GM03348 (cell line): ENCODE results near the gene NRCAM.

Experiments
- DNase-seq: peaks from one replicate; pipeline ENCODE4 v3.0.0; 2012; ENCODE audit warnings: low spot score

The NRCAM gene

DNA sequence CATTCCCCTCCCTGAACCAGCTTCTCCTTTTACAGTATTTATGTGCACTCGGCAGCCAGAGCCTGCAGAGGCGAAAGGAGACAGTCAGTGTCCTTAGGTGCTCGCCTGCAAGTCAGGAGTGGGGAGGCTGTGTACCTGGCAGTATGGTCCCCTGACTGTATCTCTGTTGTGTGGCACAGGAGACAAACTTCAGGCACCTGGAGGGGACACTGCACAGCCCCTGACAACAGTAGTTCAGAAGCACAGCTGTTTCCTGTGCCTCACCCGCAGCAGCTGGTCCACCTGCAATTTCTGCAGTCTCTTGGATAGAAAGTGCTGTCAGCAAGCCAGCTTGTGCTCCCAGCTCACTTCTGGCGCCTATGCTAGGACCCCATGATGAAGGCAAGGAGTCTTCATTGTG, 252.7 kb downstream of the NRCAM start:
- DNase-seq: no peak

- no peak for DNase-seq
Measured at GRCh38 chr7:108202743-108203142, 253.5 kb downstream of the NRCAM start.

DNA sequence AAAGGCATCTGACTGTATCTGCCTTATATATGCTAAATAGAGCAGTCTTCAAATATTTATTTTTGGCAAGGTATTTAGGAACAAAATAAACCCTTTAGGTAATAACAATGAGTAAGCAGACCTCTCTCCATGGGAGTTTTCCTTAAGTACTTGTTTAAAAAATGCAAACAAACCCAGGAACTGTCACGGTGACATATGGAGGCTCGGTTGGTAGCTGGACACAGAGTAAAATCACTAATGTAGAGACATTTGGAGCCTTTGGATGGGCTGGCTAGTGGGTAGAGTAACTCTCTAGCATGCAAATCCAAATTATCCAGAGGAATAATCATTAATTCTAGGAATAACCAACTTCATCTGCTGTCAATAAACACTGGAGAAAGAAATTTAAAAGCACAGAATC, 254.5 kb downstream of the NRCAM start:
- DNase-seq: no peak

DNA sequence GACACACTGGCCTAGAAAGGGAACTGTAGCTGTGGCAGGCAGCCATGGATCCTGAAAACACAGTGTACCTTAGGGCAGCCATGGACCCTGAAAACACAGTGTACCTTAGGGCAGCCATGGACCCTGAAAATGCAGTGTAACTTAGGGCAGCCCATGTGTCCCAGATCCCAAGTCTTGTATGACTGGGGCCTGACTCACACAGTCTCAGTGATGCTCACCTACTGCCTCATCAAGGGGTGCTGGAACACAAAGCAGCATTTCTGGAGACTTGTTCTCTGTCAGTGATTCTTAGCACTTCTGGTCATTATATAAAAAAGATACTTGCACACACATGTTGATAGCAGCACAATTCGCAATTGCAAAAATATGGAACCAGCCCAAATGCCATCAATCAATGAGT, 255.9 kb downstream of the NRCAM start:
- DNase-seq: peak; percentile 16

- no peak for DNase-seq
Measured at GRCh38 chr7:108197371-108198091, 258.7 kb downstream of the NRCAM start.

- DNase-seq: no peak
Measured at GRCh38 chr7:108196004-108196403, 260.2 kb downstream of the NRCAM start.

DNA sequence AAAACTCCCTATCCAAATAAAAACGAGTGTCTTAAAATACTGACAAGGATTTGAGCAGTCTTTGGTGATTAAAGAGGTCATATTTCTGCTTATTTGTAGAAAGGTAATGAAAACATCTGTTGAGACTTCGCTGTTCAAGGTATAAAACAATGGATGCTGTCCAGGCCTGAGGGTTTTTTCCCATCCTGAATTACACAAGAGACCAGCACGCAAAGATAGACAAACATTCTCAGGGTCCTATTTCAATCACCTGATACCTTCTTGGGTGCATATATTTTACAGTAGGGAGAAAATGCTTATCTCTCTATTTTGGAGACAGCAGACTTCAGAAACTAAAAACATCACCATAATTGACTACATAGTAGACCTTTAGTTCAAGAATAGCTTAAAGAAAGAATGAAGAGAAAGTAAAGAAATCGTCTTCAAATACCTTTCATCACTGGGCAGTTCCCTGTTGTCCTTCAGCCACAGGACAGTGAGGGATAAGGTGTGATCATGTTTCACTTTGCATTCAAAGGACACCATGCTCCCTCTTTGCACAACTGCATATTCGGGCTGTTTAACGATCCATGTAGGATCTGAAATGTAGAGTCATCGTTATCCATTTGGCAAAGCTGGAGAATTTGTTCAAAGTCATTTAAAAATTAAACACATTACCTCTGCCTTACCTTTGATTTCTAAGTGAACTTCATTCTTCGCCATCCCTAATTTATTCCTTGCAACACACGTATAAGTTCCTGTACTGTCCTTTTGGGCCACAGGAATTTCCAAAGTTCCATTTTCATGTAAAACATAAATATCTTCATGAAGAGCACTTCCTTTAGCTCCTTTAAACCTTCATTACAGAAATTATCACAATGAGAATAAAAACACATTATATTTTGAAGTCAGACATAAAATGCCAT, 262.4 kb downstream of the NRCAM start:
- no peak for DNase-seq

DNA sequence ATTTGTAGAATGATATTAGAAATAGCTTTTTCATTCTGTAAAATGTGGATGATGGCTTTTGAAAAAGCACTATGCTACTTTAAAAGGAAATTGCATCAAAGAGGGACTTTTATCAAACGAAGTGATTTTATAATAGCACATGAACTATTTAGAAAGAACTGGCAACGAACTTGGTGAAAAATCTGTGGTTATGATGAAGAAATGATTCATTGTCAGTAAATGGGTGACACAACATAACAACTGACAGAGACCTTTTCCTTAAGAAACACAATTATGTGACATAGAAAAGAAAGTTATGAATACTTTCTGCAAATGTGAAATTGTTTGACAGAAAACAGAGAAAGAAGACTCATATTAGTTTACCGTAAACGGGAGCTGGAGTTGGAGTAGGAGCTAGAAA, 265.3 kb downstream of the NRCAM start:
- DNase-seq: peak; percentile 36

DNA sequence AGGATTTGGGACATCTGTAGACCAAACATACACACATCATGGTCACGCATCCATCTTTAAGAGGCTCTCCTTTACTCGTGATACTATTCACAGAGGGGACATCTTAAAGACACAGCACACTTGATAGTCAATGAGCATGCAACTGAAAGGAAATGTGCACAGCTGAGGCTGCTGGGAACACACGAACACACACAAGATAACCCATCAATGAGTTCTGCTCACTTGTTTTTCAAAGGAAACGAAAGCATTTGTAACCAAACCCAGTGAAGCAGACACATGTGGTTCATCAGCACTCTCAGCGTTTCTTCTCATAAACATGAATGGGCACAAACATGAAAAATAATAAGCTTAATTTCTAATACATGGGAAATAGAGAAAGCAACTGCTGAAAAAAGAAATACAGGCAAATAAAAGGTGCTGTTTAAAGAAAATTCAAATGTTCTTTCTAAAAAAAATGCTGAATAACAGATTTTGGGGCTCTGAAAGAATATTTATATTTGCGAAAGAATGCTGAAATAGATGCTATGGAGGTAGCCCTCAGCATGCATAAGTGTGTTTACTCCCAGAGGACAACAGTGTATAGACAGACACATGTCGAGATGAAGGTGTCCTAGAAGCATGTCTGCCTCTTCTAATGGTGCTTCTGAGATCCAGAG, 266.4 kb downstream of the NRCAM start:
- no peak for DNase-seq

DNA sequence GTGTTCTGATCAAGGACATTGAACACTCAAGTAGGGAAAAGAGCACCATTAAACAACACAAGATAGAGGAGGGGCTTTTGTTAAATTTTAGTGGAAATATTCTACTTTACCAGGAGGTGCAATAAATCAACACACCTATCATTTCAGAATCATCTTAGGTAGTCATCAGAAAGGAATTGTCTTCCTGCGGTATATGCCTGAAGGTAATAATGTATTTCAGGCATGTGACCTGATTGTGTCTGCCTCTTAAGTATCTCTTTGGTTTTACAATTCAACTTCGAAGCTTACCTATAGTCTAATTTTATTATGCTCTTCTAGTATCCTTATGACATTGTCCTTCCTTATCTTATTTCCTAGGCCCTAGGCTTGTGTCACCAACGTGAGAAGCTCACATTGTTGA, 267.5 kb downstream of the NRCAM start:
- DNase-seq: no peak

DNA sequence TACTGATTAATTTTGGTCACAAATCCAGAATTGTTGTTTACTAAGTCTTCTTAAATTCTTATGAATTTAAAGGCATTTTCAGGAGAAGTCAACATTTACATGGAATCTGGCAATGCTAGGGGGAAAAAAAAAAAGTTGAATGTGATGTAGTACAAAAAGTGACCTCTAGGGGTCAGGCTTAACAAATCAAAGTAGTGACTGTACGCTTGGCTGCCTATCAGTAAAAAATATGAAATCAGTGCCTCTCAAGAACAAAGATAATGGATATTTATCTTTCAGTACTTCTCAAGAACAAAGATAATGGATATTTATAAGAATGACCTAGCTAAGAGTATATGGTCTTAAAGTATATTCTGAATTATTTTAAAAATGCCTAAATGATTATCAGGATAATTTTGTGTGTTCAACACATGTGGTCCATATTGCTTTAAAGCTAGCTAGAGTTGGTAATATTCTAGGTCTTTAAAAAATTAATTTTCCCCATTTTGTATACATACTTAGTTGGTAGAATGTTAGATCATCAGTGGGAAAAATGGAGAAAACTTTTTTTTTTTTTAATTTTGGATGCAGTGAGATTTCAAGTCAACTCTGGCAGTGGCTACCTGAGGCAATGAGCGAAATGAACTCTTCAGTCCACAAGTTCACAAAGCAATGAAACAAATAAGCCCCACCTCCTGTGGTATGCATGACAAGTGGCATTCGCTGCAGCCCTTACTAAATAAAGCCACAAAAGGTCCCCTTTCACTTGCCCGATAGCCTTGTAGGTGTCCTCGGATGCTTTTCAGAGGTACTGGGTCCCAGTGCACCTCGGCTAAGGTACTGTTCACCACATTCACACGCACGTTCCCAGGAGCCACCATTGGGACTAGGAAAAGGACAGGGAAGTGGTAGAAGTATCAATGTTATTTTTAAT, 274.9 kb downstream of the NRCAM start:
- DNase-seq: peak; percentile 66

DNA sequence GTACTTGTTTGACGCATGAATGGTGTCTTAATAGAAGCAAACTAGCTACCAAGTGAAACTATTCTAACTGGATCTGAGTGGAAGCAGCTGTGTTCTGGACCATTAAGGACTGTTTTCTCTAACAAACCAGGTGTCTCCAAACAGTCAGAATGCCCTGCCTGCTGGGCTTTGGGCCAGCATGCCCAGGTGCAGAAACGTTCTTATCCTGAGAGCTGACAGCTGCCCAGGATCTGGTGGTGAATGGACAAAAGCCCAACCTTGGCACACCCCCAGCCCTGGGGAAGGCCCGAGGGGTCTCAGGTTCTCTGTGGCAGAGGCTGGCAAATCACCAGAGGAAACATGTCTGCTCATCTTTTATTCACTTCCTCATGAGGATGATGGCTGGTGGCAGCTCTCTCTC, 277.8 kb downstream of the NRCAM start:
- DNase-seq: no peak

DNA sequence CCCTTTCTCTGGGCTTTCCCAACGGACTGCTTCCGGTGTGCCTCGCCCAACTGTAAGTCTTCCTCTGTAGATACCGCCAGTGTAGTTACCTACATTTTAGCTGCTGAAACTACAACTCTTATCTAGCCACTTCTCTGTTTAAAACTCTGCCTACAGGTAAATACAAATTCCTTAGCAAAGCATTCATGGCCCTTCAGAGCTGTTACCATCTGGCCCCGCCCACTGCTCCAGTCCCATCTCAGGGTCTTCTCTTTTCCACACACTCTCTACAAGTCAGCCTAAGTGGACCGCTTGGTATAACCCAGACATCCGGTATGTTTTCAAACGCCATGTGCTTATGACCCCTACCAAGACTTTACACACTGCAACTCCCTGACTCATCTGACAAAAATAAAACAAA, 285.1 kb downstream of the NRCAM start:
- DNase-seq: no peak

GRCh38 chr7:108170251-108170650, 286.0 kb downstream of the NRCAM start:
- DNase-seq: no peak

DNA sequence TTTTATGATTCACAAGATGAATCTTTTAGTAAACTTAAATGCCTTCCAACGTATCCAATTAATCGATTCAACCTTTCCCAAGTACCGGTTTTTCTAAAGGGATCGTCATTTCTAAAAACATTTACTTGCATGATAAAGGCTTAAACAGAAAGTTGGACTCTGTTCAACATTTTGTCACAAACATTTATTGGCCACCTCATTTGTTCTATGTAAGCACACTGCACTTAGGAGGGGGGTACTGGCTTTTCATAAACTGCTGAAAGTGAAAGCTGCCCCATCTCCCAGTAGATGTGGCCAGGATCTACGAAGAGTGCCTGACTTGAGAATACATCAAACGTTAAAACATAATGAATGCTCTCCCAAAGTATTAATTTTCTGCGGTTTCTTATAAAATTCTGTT, 288.8 kb downstream of the NRCAM start:
- DNase-seq: peak; percentile 29

DNA sequence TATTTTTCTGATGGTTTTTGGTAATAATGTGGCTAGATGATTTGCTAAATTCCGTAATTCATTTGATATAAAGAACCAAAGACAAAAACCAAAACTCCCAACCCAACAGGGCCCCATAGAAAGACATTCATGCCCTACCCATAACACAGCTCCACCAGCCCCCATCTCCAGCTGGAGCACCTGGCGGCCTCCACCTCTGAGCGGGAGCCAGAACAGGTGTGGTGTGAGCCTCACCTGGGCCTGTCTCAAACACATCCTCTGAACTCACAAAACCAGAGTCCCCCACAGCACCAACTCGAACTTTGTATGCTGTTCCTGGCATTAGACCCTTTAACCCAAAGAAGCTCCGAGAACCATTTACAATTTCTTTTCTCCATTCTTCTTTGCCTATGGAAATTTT, 289.5 kb downstream of the NRCAM start:
- no peak for DNase-seq

DNA sequence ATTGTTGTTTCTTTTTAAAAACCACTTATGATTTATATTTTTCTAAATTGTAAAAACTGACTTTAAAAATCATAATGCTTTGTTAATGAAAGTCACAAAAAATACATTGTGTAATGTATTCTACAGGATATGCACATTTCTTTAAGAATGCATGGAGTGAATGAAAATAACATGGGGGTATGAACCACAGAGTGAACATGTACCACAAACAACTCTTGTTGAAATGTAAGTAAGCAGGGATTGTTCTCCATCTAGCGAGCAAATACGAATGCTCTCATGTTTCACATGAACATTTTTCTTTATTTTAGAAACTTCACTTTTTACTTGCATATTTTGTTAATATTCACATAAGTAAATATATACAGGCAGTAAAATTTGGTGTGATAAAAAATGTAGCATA, 290.5 kb downstream of the NRCAM start:
- no peak for DNase-seq

DNA sequence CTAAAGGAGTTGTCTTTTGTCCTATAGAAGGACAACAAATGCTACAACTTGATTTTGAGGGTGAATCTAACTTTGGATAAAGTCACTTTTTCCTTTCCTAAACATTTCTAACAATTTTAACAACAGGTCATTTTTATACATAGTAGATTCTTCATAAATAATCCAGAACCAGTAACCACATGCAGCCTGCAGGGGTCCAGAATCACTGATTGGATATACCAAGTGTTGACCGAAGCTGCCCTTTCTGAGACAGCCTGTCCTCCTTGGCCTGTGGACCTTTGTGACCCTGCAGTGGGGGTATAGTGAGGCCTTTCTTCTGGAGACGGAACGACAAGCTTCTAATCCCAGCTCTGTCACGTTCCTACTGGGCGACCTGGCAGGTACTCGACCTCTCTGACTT, 291.3 kb downstream of the NRCAM start:
- DNase-seq: no peak

- DNase-seq: no peak
Measured at GRCh38 chr7:108164342-108164741, 291.9 kb downstream of the NRCAM start.

DNA sequence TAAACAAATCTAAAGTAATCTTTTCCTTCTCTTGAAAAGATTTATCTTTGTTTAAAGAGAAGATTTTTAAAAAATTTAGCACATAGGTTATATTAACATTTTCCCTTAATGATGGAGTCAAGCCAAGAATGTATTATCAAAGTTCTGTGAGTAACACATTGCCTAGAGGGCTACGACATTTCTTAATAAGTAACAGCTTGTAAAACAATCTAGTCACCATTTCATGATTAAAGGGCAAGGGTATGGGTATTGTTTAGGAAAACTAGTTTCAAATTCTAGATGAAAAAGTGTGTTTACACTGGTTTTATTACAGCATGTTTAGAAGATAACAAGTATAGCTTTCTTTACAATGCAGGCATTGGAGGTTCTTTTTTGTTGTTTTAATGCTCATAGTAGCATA, 297.5 kb downstream of the NRCAM start:
- no peak for DNase-seq

DNA sequence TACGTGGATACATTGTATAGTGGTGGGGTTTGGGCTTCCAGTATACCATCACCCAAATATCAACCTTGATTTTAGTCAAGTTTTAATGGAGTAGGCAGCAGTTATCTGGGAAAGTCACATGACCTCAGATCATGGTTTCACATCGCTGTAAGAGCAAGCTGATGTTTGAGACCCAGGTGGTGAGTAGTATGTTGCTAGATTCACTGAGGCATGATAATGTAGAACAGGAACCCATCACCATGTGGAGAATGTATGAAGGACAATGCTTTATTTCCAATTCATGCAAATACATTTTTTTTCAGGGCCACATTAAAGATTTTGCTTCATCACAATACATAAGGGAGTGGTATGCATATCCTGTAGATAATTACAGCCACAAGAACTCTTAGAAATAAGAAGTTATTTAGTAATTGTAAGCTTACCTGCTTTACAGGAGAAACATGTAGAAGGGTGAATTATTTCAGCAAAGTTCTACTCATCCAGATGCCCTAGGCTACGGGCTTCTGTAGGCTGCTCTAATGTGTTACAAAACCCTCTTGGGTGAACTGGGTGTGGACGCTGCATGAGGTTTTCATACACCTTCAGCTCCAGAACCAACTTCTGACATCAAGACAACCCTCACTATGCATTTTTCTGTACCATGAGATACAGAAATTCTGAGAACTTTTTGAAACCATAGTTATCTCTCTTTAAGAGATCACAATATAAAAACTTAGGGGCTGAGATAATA, 298.5 kb downstream of the NRCAM start:
- DNase-seq: no peak
